ENCODE measurements around the gene ZIC5.
"Not testable (repeated sequence)": the region's sequence is repeated elsewhere in the genome, so short reads cannot be mapped to it uniquely, and the experiment has no call there.

Gene ZIC5

GRCh38 chr13:99953138-99953755 is 18.3 kb downstream of the ZIC5 start:
- TF ChIP-seq ZNF274 (IDR thresholded peaks at IDR 0.05; ENCODE audit: low read depth, low read length), result no peak
- H3K4me3 ChIP-seq (ENCODE audit: low read length), result no peak overlapping the region

- H3K4me3 ChIP-seq (ENCODE audit: low read length), result not testable (repeated sequence)
These were observed 19.9 kb downstream of the ZIC5 start for GRCh38 chr13:99951666-99952065.

DNA sequence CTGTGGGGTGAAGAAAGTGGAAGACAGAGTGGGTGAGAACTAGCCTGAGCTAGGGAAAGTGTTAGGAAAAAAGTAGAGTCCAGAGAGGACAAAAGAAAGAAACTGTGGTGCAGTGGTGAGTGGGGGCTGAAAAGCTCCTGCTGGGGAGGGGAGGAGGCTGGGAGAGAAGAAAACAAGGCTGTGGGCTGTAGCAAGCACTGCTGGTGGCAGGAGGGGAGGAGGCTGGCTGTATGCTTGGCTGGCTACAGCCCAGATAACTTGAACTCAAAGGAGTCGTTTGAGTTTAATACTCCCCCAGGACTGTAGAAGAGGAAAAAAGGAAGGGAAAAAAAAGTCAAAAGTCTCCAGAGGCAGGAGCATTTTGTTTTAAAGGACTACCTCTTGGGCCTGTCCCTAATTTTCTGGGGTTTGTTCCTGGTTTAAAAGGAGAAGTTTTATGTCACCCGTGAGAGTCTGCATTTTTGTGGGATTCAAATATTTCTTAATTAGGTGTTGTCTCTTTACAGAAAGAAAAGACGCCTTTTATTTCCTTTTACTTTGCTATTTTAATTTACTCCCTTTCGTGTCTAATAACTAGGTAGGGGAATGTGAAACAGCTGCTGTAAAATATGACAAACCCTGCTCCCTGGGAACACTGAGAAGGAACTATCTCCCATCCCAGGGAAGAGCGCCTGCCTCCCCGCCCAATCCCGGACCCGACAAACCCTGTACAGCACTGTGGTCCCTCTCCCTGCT is 21.7 kb downstream of the ZIC5 start:
- no peak overlapping the region for H3K4me3 ChIP-seq (ENCODE audit: low read length)
- no peak for TF ChIP-seq ZNF274 (IDR thresholded peaks at IDR 0.05; ENCODE audit: low read depth, low read length)

DNA sequence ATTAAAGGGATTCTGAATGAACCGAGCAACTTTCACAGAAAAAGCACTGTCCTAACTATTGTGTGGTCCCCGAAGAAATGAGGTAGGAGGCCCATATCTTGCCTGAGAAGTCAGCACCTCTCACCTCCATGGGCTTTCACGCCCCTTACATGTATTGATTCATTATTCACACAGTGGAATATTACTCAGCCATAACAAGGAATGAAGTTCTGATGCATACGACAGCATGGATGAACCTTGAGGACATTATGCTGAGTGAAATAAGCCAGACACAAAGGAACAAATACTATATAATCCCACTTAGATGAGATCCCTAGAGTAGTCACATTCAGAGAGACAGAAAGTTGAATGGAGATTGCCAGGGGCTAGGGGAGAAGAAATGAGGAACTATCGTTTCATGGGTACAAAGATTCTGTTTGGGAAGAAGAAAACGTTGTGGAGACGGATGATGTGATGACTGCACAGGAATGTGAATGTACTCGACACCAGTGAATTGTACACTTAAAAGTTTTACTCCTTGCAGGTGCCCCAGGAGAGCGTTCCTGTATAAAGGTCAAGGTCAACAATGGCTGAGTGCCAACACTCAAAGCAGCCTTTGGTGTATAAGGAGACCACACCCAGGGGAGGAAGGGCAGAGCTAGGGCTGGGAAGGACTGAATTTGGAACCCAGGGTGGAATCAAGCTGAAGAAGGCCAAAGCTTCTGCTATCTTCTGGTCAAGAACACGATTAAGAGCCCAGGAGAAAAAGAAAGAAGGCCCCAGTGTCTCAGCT is 22.5 kb downstream of the ZIC5 start:
- no peak overlapping the region for H3K4me3 ChIP-seq (ENCODE audit: low read length)
- no peak for TF ChIP-seq ZNF274 (IDR thresholded peaks at IDR 0.05; ENCODE audit: low read depth, low read length)

- no peak for TF ChIP-seq ZNF274 (IDR thresholded peaks at IDR 0.05; ENCODE audit: low read depth, low read length)
- H3K4me3 ChIP-seq (ENCODE audit: low read length), result no peak overlapping the region
These were observed 23.2 kb downstream of the ZIC5 start for GRCh38 chr13:99948411-99948810.

DNA sequence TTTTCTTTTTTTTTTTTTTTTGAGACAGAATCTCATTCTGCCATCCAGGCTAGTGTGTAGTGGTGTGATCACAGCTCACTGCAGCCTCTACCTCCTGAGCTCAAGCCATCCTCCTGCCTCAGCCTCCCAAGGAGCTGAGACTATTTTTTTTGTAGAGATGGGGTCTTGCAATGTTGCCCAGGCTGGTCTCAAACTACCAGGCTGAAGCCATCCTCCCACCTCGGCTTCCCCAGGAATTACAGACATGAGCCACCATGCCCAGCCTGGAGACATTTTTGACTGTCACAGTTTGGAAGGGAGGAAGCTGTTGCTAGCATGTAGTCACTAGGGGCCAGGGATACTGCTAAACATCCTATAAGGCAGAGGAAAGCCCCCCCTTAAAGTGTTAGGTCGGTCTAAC is 23.9 kb downstream of the ZIC5 start:
- TF ChIP-seq ZNF274 (IDR thresholded peaks at IDR 0.05; ENCODE audit: low read depth, low read length), result no peak

GRCh38 chr13:99945515-99945914 is 26.1 kb downstream of the ZIC5 start:
- not testable (repeated sequence) for H3K4me3 ChIP-seq (ENCODE audit: low read length)

More for the DNA sequence above, 23.9 kb downstream of the ZIC5 start:
- no peak overlapping the region for H3K4me3 ChIP-seq (ENCODE audit: low read length)

DNA sequence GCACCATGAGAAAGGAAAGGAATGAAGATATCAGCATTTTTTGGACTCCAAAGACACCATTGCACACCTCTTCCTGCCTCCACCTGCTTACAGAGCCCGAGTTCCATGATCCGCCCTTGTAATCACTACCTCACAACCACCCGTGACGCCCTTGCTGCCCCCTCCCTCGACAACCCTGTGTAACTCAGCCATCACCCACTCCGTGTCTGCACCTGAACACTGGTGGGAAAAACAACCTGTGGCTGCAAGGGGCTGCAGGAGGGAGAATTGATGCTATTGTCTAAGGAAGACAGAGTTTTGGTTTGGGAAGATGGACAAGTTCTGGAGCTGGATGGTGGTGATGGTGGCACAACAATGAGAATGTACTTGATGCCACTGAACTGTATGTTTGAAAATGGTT is 27.0 kb downstream of the ZIC5 start:
- TF ChIP-seq ZNF274 (IDR thresholded peaks at IDR 0.05; ENCODE audit: low read depth, low read length), result no peak
- no peak overlapping the region for H3K4me3 ChIP-seq (ENCODE audit: low read length)

DNA sequence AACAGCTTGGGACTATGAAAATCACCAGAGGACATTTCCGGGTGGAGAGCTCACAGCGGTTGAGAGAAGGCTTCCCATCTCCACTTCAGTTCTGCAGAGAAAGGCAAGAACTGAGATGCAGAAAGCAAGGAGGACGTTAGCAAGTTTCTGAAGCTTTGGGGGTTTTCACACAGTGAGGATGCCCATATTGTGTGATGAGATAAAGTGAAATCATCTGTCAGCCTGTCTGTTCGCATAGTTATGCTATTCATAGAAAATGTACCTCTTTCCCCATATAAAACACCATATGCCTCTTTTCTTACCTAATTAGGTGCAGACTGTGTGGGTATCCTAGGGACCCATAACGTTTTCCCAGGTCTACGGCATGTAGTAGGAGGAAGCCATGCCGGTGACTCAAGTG is 27.5 kb downstream of the ZIC5 start:
- no peak for TF ChIP-seq ZNF274 (IDR thresholded peaks at IDR 0.05; ENCODE audit: low read depth, low read length)
- H3K4me3 ChIP-seq (ENCODE audit: low read length), result no peak overlapping the region

DNA sequence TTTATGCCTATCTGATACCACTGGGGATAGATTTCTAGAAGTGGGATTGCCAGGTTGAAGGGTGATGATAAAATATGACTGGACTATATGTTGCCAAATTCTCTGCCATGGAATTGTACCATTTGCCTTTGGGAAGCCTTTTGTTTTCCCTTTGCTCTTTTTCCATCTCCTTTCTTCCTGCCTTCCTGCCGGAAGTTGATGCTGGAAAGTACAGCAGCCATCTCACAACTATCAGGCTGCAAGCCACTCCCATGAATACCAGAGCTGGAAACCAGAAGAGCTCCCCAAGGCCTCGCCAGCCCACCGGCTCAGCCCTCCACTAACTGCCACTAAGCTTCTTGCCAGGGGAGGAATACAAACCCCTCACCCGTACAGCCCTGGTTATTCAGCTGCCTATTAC is 29.7 kb downstream of the ZIC5 start:
- no peak for TF ChIP-seq ZNF274 (IDR thresholded peaks at IDR 0.05; ENCODE audit: low read depth, low read length)
- H3K4me3 ChIP-seq (ENCODE audit: low read length), result no peak overlapping the region

DNA sequence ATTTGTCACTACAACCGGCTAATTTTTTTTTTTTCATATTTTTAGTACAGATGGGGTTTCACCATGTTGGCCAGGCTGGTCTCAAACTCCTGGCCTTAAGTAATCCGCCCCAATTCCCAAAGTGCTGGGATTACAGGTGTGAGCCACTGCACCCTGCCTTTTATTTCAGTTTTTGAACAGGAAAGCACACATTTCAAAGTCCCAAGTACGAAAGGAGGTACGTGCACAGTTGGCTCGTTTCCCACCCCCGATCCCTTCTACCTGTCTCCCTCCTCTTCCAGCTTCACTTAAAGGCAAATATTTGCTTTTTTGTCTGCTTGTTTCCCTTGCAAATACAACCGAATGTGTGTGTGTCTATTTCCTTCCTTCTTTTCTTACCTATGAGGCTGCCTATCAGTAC is 30.5 kb downstream of the ZIC5 start:
- no peak for TF ChIP-seq ZNF274 (IDR thresholded peaks at IDR 0.05; ENCODE audit: low read depth, low read length)
- no peak overlapping the region for H3K4me3 ChIP-seq (ENCODE audit: low read length)

GRCh38 chr13:99938635-99939034 is 32.9 kb downstream of the ZIC5 start:
- TF ChIP-seq ZNF274 (IDR thresholded peaks at IDR 0.05; ENCODE audit: low read depth, low read length), result no peak

DNA sequence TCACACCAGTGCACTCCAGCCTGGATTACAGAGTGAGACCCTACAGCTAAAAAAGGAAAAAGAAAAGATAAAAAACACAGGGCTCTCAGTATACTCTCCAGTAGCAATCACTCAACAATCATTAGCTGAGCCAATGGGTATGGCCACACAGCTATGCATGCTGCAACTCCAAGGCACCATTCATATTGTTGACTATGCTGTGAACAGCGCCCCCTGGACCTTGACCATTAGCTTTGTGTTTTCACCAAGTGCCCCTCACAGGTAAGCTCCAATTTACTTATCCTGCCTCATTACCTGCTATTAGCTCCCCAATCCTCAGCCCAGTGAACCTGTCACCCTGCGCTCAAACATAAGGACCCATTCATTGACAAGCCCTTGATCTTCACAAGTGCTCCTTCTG is 35.8 kb downstream of the ZIC5 start:
- no peak overlapping the region for H3K4me3 ChIP-seq (ENCODE audit: low read length)
- no peak for TF ChIP-seq ZNF274 (IDR thresholded peaks at IDR 0.05; ENCODE audit: low read depth, low read length)

More at GRCh38 chr13:99938635-99939034, 32.9 kb downstream of the ZIC5 start:
- H3K4me3 ChIP-seq (ENCODE audit: low read length), result no peak overlapping the region

- H3K4me3 ChIP-seq (ENCODE audit: low read length), result no peak overlapping the region
These were observed 38.7 kb downstream of the ZIC5 start for GRCh38 chr13:99932912-99933311.

GRCh38 chr13:99930925-99931324 is 40.6 kb downstream of the ZIC5 start:
- no peak for TF ChIP-seq ZNF274 (IDR thresholded peaks at IDR 0.05; ENCODE audit: low read depth, low read length)
- no peak overlapping the region for H3K4me3 ChIP-seq (ENCODE audit: low read length)

More at GRCh38 chr13:99932912-99933311, 38.7 kb downstream of the ZIC5 start:
- no peak for TF ChIP-seq ZNF274 (IDR thresholded peaks at IDR 0.05; ENCODE audit: low read depth, low read length)
